Epidermal melanocyte (primary cell): ENCODE data around the gene PLEKHD1.
A peak's percentile ranks its signal among the peaks of the same experiment; 100 is the strongest.
"Not testable (repeated sequence)": the region's sequence is repeated elsewhere in the genome, so short reads cannot be mapped to it uniquely, and the experiment has no call there.

Source experiments
- DNase-seq: peaks from one replicate; pipeline ENCODE4 v3.0.0; 2011; ENCODE audit warnings: low spot score; ENCODE audit not compliant: insufficient read length

The PLEKHD1 gene

GRCh38 chr14:69484444-69485314 lies at the start of gene PLEKHD1:
Gene PLEKHD1, plus strand, starts transcription at chr14:69484728. Its CDS starts 238 bp downstream, at chr14:69484966.
- DNase-seq, result no peak

DNA sequence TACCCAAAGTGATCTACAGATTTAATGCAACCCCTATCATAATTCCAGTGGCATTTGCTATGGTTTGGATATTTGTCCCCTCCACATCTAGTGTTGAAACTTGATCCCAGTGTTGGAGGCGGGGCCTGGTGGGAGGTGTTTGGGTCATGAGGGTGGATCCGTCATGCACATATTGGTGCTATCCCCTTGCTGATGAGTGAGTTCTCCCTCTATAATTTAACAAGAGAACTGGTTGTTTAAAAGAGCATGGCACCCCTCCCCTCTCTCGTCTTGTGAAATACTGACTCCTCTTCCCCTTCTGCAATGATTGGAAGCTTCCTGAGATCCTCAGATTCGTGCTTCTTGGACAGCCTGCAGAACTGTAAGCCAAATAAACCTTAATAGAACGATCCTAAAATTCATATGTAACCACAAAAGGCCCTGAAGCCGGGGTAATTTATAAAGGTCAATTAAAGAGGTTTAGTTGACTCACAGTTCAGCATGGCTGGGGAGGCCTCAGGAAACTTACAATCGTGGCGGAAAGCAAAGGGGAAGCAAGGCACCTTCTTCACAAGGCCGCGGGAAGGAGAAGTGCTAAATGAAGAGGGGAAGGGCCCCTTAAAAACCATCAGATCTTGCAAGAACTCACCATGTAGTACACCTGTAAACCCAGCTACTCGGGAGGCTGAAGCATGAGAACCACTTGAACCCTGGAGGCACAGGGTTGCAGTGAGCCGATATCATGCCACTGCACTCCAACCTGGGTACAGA lies 44.8 kb upstream of the PLEKHD1 start:
- DNase-seq, result no peak

DNA sequence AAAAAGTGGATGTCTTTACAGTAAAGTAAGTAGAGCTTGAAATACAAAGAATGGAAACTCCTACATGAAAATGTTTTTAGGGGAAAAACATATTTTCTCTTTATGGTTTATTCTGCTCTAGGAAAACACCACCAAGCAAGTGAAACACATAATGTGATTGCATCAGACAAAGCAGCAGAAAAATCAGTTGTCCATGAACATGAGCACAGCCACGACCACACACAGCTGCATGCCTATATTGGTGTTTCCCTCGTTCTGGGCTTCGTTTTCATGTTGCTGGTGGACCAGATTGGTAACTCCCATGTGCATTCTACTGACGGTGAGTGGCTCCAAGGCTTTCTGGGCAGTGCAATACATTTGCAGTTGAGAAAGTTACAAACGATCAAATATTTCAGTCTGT lies 42.6 kb upstream of the PLEKHD1 start:
- no peak for DNase-seq

DNA sequence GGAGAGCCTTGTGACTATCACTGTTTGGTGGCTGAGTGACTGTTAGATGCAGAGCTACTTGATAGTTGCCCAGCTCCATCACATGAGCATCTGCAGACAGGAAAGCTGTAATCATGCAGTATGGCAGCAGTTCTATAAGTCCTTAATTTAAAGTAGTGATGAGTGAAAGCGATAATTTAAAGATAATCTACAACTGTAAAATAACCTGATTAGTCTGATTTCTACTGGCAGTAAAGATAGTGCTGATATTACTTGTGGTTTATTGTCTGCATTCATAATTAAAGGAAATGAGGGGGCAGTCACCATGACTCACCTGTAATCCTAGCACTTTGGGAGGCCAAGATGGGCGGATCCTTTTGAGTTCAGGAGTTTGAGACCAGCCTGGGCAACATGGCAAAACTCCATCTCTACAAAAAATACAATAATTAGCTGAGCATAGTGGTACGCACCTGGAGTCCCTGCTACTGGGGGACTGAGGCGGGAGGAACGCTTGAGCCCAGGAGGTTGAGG lies 41.2 kb upstream of the PLEKHD1 start:
- DNase-seq, result no peak

GRCh38 chr14:69449216-69449615 lies 35.3 kb upstream of the PLEKHD1 start:
- no peak for DNase-seq

DNA sequence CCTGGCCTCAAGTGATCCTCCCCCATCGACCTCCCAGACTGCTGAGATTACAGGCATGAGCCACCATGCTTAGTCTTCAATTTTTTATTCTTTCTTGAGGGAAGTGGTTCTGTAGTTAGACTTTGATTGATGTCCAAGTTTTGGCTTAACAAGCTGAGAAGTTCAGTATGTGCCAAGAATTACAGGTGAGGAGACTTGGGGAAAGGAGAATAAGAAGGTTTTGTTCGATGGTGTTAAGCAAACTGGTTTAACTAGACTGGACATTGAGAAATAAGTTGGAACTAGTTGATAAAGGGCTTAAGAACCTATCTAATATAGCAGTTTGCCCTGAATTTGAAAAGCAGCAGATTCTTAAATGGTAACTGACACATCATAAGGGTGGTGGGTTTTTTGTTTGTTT lies 32.6 kb upstream of the PLEKHD1 start:
- no peak for DNase-seq

GRCh38 chr14:69458350-69458749 lies 26.2 kb upstream of the PLEKHD1 start:
- no peak for DNase-seq

DNA sequence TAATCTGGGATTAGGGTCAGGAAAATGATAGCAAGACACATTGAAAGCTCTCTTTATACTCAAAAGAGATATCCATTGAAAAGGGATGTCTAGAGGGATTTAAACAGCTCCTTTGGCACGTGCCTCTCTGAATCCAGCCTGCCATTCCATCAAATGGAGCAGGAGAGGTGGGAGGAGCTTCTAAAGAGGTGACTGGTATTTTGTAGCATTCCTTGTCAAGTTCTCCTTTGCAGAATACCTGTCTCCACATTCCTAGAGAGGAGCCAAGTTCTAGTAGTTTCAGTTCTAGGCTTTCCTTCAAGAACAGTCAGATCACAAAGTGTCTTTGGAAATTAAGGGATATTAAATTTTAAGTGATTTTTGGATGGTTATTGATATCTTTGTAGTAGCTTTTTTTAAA lies 25.4 kb upstream of the PLEKHD1 start:
- DNase-seq, result no peak

DNA sequence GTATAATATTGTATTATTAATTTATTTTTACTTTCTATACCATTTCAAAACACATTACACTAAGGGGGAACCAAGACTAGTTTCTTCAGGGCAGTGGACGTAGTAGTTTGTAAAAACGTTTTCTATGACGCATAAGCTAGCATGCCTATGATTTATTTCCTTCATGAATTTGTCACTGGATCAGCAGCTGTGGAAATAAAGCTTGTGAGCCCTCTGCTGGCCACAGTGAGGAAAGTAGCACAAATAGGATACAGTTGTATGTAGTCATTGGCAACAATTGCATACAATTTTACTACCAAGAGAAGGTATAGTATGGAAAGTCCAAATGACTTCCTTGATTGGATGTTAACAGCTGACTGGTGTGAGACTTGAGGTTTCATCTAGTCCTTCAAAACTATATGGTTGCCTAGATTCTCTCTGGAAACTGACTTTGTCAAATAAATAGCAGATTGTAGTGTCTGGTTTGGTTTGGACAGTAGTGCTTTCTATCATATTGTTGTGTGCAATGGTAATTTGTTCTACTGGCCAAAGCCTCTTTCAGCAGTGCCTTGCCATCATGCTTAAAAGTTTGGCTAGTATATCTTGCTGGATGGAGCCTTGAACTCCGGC lies 24.3 kb upstream of the PLEKHD1 start:
- peak; percentile 77 for DNase-seq

DNA sequence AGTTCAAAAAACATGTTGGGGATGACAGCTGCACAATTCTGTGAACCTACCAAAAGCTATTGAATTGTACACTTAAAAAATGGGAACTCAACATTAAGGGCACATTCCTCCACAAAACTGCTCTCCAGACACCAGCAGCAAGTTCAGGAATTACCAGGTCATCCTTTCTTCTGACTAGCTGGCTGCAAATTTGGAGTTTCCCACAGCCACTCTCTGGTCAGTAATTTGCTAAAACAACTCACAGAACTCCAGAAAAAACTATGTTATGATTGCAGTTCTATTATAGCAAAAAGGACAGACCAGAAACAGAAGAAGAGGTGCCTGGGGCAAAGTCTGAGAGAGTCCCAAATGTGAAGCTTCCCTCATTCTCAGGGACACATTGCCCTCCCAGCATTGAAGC lies 20.1 kb upstream of the PLEKHD1 start:
- no peak for DNase-seq

DNA sequence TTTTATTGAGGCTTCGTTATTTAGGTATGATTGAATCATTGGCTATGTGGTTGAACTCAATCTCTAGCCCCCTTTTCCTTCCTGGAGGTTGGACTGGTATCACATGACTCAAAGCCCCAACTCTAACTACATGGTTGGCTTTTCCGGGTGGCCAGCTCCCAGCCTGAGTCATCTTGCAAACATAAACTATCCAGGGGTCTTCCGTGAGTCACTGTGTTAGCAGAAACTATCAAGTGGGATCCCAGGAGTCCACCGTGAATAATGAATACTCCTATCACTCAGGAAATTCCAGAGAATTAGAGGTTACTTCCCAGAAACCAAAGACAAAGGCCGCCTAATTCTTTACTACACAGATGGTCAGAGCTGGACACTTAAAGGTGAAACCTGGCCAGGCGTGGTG lies 19.7 kb upstream of the PLEKHD1 start:
- no peak for DNase-seq

DNA sequence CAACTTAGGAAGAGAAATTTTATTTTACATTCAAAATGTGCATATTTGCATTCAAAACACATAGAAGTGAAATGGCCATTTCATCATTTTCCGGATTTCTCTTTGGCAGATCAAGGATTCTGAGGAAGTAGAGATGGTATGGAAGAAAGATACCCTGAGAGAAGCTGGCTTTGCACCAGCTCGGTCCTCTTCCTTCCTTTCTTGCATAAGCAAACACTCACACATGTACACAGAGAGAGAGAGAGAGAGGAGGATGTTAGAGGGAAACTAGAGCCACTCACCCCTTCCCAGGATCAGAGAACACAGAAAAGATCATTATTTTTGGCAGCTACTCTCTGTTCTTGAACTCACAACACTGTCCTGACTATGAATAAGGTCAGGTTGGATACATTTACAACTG lies 15.6 kb upstream of the PLEKHD1 start:
- no peak for DNase-seq

DNA sequence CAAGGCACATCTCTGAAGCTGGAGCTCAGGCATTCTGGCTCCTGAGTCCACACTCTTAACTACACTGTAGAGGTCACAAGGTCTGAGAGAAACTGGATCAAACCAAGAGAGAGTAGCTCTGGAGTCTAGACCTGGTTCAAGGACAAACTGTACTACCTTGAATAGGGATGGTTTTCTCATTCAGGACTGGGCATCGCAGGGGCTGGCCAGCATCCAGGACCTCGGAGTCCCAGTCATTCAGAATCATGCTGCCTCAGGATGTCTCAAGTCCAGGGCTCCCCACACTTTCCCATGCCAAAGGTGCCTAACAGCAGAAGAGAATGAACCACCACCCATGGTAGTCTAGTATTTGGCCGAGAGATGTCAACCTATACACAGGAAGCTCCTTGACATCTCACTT lies 13.1 kb upstream of the PLEKHD1 start:
- no peak for DNase-seq

DNA sequence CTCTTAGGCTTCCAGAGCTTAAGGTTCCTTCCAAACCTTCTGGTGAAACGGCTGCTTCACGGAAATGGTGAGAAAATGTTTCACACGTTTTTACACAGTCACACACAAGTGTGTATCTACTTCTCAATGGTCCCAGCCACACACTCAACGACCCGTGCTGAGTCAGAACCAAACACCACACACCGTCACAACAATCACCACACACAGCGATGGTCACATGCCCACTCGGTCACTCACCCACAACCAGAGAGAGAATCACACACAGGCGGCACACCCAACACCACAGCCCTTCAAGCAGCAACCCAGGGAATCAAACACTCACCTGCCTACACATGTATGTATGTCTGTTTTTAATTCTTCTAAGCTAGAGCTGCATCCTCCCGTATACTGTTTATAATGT lies 12.6 kb upstream of the PLEKHD1 start:
- no peak for DNase-seq

DNA sequence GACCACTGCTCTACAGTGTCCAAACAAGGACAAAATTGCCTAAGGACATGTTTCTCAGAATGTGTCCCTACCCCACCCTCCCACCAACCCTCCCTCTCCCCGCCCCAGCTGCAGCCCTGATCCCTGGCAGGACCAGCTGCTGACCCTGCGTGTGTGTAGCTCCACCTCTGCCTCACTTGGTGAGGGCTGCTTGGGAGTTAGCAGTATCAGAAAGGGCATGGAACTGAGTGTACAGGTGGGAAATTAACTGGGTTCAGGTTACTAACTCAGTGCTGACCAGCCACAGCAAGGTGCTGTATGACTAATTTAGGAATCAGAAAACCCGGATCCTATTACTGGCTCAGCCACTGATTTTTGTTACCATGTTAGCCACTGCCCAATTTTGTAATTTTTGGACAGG lies 11.3 kb upstream of the PLEKHD1 start:
- no peak for DNase-seq

- no peak for DNase-seq
These were observed 10.6 kb upstream of the PLEKHD1 start for GRCh38 chr14:69473946-69474345.

DNA sequence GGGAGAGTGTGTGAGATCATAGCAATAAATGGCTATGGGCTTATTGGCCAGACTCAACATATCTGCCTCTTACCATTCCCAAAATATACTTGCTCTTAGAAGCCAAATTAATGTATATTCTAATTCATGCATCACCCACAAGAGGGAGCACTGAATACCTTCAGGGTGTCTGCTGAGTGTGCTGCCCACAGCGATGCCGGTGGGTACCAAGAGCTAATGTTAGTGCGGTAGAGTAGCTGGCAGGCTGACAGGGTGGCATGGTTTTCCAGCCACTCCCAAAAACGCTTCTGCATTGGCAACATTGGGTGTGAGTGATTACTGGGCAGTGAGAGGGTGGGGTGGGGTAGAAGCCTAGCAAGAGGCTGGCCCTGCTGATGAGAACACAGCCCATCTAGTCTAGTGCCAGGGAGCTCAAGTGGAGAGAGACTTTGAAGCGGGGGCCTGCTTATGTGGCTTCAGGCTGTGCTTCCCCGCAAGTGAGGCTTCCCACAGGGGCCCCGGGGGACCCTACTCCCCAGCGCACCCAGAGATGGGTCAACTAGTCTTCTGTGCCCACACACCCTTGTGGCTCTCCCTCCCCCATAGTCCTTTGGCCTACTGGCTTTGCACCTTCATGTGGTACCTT lies 9.2 kb upstream of the PLEKHD1 start:
- DNase-seq, result no peak

DNA sequence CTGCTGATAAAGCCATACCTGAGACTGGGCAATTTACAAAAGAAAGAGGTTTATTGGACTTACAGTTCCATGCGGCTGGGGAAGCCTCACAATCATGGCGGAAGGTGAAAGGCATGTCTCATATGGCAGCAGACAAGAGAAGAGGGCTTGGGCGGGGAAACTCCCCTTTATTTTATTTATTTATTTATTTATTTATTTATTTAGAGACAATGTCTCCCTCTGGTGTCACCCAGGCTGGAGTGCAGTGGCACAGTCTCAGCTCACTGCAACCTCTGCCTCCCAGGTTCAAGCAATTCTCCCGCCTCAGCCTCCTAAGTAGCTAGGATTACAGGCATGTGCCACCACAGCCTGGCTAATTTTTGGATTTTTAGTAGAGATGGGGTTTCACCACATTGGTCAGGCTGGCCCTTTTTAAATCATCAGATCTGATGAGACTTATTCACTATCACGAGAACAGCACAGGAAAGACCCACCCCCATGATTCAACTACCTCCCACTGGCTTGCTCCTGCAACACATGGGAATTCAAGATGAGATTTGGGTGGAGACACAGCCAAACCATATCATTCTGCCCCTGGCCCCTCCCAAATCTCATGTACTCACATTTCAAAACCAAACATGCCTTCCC lies 7.6 kb upstream of the PLEKHD1 start:
- not testable (repeated sequence) for DNase-seq

- not testable (repeated sequence) for DNase-seq
These were observed 6.5 kb upstream of the PLEKHD1 start for GRCh38 chr14:69478055-69478454.

DNA sequence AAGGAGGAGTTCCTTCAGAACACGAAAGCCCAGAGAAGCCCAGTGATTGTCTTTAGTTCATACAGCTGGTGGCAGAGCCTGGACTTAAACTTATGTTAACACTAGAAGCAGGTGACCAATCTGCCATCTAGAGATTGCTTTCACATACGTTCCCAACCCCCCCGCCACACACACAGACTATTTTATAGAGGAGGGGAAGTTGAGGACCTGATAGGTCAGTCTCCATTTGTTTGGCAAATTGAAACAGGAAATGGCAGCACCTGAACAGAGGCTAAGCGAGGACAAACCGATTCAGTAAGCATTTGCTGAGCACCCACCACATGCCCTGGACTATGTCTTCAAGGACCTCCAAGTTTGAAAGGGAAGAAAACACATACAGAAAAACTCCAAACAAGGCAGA lies 4.8 kb upstream of the PLEKHD1 start:
- DNase-seq, result no peak

DNA sequence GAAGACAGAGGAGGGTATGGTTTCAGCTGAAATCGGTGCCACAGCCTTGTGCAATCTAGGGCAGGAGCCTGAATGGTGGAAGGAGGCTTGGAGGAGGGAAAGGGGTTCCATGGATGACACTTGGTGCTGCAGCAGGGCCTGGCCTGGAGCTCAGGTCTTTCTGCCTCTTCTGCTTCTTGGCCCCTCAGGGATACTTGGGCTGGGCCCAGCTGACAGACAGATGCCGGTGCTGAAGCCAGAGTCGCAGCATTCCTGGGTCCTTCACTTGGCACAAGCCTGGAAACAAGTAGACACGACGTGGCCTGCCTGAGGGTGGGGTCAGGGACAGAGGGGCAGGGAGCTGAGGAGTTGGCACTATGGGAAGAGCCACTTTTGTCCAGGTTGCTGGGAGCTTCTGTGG lies 4.4 kb upstream of the PLEKHD1 start:
- no peak for DNase-seq
